HG03196 (cell line): ENCODE data around the gene ARHGAP15.
A peak's percentile ranks its signal among the peaks of the same experiment; 100 is the strongest.

Source experiments
- ATAC-seq: cut with Tn5 transposase; IDR thresholded peaks from one replicate; pipeline ENCODE4 v1.9.1; 2021; ENCODE audit not compliant: unreplicated experiment

The ARHGAP15 gene

GRCh38 chr2:143259368-143259958 is 130.2 kb downstream of the ARHGAP15 start:
- ATAC-seq, result peak; percentile 57

- ATAC-seq, result no peak
Observed at GRCh38 chr2:143261986-143262385, 132.8 kb downstream of the ARHGAP15 start.

- no peak for ATAC-seq
Observed at GRCh38 chr2:143262389-143262788, 133.2 kb downstream of the ARHGAP15 start.

- ATAC-seq, result no peak
Observed at GRCh38 chr2:143263066-143263625, 133.9 kb downstream of the ARHGAP15 start.

- no peak for ATAC-seq
Observed at GRCh38 chr2:143264851-143265250, 135.6 kb downstream of the ARHGAP15 start.

- no peak for ATAC-seq
Observed at GRCh38 chr2:143279672-143280071, 150.5 kb downstream of the ARHGAP15 start.

GRCh38 chr2:143280097-143280757 is 151.0 kb downstream of the ARHGAP15 start:
- ATAC-seq, result no peak

GRCh38 chr2:143282684-143283083 is 153.5 kb downstream of the ARHGAP15 start:
- no peak for ATAC-seq

- ATAC-seq, result no peak
Observed at GRCh38 chr2:143284087-143284675, 155.0 kb downstream of the ARHGAP15 start.

- no peak for ATAC-seq
Observed at GRCh38 chr2:143289025-143289424, 159.8 kb downstream of the ARHGAP15 start.

- ATAC-seq, result no peak
Observed at GRCh38 chr2:143290221-143290620, 161.0 kb downstream of the ARHGAP15 start.

- ATAC-seq, result no peak
Observed at GRCh38 chr2:143294068-143294467, 164.8 kb downstream of the ARHGAP15 start.

- no peak for ATAC-seq
Observed at GRCh38 chr2:143296089-143296488, 166.9 kb downstream of the ARHGAP15 start.

- no peak for ATAC-seq
Observed at GRCh38 chr2:143297182-143297581, 168.0 kb downstream of the ARHGAP15 start.

- ATAC-seq, result no peak
Observed at GRCh38 chr2:143300536-143300935, 171.3 kb downstream of the ARHGAP15 start.

GRCh38 chr2:143311426-143311825 is 182.2 kb downstream of the ARHGAP15 start:
- no peak for ATAC-seq

- ATAC-seq, result no peak
Observed at GRCh38 chr2:143312441-143312840, 183.2 kb downstream of the ARHGAP15 start.

GRCh38 chr2:143313861-143314260 is 184.6 kb downstream of the ARHGAP15 start:
- ATAC-seq, result no peak

- no peak for ATAC-seq
Observed at GRCh38 chr2:143321994-143322393, 192.8 kb downstream of the ARHGAP15 start.

GRCh38 chr2:143329288-143329687 is 200.1 kb downstream of the ARHGAP15 start:
- ATAC-seq, result no peak

GRCh38 chr2:143333168-143333791 is 204.1 kb downstream of the ARHGAP15 start:
- no peak for ATAC-seq

- ATAC-seq, result no peak
Observed at GRCh38 chr2:143333847-143334246, 204.6 kb downstream of the ARHGAP15 start.
